Activated T-cell treated with anti-CD3 and anti-CD28 coated beads for 24 hours (primary cell): ENCODE measurements around the gene UBE2K.
"Not testable (repeated sequence)": the region's sequence is repeated elsewhere in the genome, so short reads cannot be mapped to it uniquely, and the experiment has no call there.

ENCODE experiments used
- DNase-seq: peaks from one replicate; pipeline ENCODE4 v3.0.0-alpha.2; 2020; ENCODE audit warnings: low read depth

Gene UBE2K, protein sequence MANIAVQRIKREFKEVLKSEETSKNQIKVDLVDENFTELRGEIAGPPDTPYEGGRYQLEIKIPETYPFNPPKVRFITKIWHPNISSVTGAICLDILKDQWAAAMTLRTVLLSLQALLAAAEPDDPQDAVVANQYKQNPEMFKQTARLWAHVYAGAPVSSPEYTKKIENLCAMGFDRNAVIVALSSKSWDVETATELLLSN

GRCh38 chr4:39697740-39698423 lies at the start of gene UBE2K:
UBE2K (plus strand) TSS chr4:39698136; CDS start chr4:39698328, 192 bp downstream.
- peak; percentile 86 for DNase-seq

DNA sequence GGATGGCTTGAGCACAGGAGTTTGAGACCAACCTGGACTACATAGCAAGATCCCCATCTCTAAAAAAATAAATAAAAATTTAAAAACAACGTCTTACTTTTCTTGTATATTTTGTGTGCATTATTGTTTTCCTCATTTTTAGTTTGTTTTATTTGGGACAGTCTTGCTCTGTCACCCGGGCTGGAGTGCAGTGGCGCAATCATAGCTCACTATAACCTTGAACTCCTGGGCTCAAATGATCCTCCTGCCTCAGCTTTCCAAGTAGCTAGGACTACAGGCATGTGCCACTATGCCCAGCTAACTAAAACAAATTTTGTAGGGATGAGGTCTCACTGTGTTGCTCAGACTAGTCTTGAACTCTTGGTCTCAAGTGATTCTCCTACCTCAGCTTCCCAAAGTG lies 49.7 kb upstream of the UBE2K start:
- no peak for DNase-seq

GRCh38 chr4:39648827-39649558 lies 48.9 kb upstream of the UBE2K start:
- DNase-seq, result no peak

DNA sequence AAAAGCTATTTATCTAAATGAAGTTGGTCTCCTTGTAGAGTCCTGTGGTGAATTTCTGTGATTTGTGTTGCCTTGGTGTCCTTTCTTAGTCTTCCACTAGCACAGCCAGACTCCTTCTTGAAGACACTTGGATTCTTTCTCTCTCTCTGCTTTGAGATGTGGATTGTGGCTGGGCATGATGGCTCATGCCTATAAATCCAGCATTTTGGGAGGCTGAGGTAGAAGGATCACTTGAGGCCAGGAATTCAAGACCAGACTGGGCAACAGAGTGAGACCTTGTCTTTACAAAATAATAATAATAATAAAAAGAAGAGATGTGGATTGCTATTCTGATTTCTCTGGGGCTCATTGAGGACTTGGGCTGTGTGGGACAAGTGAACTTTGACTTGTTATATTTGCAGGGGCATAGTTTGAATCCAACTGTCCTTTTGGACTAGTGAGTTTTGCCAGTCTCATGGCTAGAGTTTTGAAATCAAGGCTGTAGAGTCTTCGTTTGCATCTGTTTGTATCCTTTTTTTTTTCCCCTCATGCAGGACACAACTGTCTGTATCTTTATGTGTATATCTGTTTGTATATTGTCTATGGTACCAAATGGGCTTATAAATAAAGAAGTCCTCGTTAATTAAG lies 48.2 kb upstream of the UBE2K start:
- DNase-seq, result no peak

DNA sequence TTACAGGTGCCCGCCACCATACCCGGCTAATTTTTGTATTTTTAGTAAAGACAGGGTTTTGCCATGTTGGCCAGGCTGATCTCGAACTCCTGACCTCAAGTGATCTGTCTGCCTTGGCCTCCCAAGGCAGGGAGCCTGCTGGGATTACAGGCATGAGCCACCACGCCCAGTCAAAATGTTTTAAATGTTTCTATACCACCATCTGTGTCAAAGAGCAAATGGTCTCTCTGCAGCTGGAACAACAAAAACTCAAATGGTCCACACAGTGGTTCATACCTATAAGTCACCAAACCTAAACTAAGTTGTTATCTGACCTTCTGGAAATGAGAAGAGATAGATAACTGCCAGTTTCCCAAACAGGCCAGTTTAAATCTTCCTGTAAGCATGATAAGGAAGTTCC lies 46.4 kb upstream of the UBE2K start:
- DNase-seq, result not testable (repeated sequence)

- no peak for DNase-seq
These were observed 42.7 kb upstream of the UBE2K start for GRCh38 chr4:39655211-39655610.

DNA sequence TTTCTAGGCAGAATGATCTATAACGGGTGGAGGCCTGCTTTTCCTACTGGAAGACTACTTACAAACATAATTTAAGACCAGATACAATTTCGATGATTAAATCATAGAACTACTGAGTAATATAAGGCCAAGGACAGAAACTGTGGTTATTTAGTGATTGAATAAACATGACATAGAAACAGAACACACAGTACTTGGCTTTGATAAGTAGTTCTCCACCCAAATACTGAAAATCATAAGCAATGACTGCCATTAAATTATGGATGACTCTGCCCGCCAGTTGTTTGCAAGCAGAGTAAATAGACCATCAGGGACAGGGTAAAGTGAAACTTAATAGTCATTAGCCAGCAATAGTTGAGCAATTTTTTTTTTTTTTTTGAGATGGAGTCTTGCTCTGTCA lies 42.1 kb upstream of the UBE2K start:
- no peak for DNase-seq

DNA sequence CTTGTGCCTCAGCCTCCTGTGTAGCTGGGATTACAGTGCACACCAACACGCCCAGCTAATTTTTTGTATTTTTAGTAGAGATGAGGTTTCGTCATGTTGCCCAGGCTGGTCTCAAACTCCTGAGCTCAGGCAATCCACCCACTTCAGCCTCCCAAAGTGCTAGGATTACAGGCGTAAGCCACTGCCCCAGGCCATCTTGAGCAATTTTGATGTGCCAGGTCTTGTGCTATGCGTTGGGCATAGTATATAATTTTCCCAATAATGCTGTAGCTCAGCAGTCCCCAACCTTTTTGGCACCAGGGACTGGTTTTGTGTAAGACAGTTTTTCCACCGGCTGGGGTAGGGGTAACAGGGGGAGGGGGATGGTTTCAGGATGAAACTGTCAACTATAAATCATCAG lies 41.3 kb upstream of the UBE2K start:
- DNase-seq, result not testable (repeated sequence)

DNA sequence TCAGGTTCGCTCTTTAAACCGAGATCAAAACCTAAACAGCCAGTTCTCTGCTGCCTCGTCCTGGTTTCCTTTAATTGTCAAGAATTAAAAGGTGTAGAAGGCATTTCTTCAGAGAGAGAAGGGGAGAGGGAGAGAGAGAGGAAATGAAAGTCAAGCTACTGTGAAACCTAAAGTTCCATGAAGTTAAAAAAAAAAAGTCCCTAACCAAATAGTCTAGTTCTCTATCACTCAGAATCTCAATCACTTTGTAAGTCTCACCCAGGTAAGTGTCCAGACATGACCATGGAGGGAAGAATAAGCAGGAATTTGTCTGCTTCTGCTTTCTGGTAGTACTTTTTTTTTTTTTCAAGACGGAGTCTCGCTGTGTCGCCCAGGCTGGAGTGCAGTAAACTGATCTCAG lies 40.5 kb upstream of the UBE2K start:
- DNase-seq, result no peak

DNA sequence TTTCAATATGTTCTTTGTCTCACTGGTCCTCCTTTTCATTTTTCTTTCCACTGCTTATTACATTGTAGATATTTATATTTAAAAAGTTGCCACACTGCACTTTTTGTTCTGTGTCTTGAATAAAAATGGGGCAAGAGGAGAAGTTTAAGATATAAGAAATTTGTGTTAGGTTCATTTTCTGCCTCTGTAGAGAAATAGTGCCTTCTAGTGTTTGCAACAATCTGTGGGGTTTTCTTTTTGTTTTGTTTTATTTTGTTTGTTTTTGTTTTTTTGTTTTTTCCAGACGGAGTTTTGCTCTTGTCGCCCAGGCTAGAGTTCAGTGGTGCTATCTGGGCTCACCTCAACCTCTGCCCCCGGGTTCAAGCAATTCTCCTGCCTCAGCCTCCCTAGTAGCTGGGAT lies 39.2 kb upstream of the UBE2K start:
- DNase-seq, result no peak

- DNase-seq, result no peak
These were observed 37.9 kb upstream of the UBE2K start for GRCh38 chr4:39660045-39660444.

GRCh38 chr4:39660757-39661156 lies 37.2 kb upstream of the UBE2K start:
- no peak for DNase-seq

- DNase-seq, result no peak
These were observed 35.3 kb upstream of the UBE2K start for GRCh38 chr4:39662683-39663082.

DNA sequence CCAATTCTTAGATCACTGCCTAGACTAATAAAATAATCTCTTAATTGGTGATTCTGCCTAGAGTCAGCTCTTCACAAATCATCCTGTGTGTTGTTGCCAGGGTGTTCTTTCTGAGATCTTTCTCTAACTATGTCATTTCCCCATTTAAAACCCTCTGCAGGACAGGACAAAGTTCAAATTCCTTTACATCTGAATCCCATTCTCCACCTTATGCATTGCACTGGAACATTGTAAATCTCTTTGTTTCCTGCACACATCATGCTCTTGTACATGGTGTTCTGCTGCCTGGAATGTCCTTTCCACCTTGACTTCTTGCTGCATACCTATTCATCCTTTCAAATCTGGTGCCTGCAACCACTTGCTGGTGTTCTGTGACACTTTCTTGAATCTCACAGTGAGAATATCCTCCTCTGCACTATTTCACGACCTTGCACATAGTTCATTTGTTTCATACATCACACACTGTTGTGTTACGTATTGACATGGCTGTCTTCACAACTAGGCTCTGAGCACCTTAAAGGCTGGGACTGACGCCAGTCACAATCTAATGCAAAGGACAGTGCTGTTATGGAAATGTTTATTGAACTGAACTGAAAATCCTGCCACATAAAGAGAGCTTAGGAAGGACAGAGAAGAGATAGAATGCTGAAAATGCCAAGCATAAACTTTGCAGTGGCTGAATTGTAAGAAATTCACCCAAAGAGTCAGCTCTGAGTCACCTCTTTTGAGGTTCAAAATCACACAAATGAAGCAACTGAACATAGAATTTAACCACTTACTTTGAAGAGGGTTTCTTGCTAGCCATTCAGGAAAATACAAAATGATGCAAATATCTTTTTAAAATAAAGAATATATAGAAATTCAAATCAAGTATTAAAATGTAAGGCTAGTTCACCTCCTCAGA lies 32.9 kb upstream of the UBE2K start:
- DNase-seq, result no peak

GRCh38 chr4:39667706-39668105 lies 30.2 kb upstream of the UBE2K start:
- no peak for DNase-seq

DNA sequence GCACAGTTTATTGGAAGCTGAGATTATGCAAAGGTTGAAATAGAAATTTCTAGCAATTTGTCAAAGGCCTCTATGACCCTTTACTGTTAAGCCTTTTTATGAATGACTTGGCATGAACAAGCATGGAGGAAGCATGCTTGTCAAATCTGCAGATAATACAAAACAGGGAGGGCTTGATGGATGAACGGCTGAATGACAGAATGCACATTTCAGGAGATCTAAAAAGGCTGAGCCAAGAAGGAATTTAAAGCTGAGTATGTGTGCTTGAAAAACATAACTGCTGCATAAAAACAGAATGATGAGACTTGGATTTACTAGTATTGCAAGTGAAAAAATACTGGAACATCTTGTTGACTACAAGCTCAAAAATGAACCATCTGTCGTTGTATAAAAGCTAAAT lies 29.0 kb upstream of the UBE2K start:
- DNase-seq, result no peak

- DNase-seq, result not testable (repeated sequence)
These were observed 27.6 kb upstream of the UBE2K start for GRCh38 chr4:39670296-39670695.

DNA sequence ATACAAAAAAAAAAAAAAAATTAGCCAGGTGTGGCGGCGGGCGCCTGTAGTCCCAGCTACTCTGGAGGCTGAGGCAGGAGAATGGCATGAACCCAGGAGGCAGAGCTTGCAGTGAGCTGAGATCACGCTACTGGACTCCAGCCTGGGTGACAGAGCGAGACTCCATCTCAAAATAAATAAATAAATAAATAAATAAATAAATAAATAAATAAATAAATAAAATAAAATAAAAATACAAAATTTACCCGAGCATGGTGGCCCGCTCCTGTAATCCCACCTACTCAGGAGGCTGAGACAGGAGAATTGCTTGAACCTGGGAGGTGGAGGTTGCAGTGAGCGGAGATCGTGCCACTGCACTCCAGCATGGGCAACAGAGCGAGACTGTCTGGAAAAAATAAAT lies 22.3 kb upstream of the UBE2K start:
- DNase-seq, result not testable (repeated sequence)

GRCh38 chr4:39681003-39681402 lies 16.9 kb upstream of the UBE2K start:
- not testable (repeated sequence) for DNase-seq

DNA sequence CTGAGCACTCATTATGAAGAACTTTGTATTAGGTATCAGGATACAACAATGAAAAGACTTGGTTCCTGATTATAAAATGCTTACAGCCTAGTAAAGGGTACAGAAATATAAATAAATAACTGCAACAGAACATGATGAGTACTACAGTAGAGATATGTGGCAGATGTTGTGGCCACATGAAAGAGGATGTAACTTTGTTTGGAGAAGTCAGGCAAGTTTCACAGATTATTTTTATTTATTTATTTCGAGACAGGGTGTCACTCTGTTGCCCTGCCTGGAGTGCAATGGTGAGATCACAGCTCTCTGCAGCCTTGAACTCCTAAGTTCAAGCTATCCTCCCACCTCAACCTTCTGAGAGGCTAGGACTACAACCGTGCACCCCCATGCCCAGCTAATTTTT lies 15.8 kb upstream of the UBE2K start:
- DNase-seq, result no peak

- no peak for DNase-seq
These were observed 11.9 kb upstream of the UBE2K start for GRCh38 chr4:39685990-39686389.

- no peak for DNase-seq
These were observed 10.9 kb upstream of the UBE2K start for GRCh38 chr4:39687014-39687413.
